NCI-H1417 (cell line): ENCODE data around the gene SLC25A24.
"Not testable (repeated sequence)": the region's sequence is repeated elsewhere in the genome, so short reads cannot be mapped to it uniquely, and the experiment has no call there.

Experiments used
- DNase-seq, 3 experiments: peaks; one replicate each; lab custom pipeline; 2025; lab: John Stamatoyannopoulos, UW

SLC25A24 gene

DNA sequence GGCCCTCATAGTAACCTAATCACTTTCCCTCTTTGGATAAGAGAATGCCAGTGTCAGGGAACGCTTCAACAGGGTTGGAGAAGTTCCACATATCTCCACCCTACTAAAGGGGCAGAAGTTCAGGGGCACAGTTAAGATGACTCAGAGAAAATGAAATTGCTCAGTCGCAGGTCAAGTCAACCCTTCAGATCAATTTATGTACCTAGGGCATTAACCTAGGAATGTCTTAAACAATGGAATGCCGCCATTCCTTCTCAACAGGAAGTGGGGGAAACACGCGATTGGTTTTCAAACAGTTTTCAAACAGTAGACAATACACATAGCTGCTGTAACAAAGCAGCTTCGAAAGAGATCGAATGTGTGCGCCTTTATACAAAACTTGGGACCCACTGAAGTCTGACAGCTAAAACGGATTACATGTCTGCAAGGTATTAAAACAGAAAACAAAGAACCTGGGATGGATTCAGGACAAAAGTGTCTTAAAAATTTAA, 897 bp downstream of the SLC25A24 start:
- DNase-seq: peak in 1 of 3 experiments; percentile 64

DNA sequence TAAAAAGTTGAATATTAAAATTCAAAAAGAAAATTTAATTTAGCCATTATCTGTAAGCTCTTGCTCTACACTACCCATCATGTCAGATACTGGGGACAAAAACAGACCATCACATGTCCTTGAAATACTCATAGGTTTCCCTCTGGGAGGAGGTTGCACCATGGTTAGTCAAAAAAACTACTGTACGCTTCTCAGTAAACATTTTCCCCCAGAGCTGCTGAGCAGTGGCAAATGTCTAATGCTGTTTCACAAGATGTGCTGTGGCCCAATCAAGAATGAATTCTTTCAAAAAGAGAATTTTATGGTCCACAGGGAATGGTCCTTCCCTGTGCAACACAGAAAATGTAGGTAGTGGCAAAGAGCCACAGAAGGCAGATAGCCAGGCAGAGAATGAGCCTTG, 6.1 kb downstream of the SLC25A24 start:
- no peak for DNase-seq

DNA sequence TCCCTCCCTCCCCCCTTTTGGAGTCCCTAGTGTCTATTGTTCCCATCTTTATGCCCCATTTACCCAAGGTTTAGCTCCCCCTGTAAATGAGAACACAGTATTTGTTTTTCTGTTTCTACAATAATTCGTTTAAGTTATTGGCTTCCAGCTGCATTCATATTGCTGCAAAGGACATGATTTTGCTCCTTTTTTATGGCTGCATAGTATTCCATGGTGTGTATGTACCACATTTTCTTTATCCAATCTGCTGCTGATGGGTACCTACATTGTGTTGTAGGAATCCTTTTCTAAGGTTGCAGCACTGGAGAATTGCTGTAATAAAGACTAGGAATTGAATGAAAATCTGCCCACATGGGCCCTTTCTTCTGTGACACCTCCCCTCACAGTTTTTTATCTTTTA, 6.8 kb downstream of the SLC25A24 start:
- no peak for DNase-seq

DNA sequence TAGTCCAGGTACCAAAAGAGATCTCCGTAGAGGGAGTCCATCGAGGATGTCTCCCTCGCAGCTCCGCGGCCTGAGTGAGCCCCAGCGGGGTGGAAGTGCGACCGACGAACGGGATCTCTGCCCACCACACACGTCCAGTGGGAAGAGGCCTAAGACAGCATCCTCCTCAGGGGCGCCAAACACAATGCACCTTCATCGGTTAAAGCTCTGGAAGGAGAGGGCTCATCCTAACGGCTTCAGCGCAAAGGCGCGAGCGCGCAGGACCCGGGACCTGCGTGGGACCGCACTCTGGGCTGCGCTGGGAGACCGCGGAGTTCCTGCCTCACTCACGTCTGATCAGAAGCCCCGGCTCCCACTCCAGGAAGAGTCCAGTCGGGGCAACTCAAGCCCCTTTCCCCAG, 7.6 kb downstream of the SLC25A24 start:
- no peak for DNase-seq

DNA sequence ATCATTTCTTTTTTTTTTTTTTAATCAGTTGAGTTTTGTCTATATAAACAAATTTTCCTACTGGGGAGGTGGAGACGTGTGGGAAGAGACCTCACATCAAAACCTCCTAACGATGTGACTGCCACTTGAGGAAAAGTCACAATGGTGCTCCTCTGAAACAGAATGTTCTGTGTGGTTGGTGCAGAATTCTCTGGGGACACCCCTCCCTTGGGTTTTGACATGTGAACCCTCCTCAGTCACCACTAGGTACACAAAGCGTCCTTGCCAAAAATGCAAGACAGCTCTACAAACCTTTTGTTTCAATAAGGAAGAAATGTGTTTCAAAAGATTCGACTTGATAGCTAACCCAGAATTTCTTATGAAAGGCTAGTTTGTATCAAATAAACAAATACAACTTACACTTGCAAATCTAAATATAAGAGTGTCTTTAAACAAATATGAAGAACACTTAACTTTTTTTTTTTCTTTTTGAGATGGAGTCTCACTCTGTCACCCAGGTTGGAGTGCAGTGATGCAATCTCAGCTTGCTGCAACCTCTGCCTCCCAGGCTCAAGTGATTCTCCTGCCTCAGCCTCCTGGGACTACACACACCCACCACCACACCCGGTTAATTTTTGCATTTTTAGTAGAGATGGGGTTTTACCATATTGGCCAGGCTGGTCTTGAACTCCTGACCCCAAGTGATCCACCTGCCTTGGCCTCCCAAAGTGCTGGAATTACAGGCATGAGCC, 9.3 kb downstream of the SLC25A24 start:
- DNase-seq: peak in 2 of 3 experiments; percentile 8 to 52

DNA sequence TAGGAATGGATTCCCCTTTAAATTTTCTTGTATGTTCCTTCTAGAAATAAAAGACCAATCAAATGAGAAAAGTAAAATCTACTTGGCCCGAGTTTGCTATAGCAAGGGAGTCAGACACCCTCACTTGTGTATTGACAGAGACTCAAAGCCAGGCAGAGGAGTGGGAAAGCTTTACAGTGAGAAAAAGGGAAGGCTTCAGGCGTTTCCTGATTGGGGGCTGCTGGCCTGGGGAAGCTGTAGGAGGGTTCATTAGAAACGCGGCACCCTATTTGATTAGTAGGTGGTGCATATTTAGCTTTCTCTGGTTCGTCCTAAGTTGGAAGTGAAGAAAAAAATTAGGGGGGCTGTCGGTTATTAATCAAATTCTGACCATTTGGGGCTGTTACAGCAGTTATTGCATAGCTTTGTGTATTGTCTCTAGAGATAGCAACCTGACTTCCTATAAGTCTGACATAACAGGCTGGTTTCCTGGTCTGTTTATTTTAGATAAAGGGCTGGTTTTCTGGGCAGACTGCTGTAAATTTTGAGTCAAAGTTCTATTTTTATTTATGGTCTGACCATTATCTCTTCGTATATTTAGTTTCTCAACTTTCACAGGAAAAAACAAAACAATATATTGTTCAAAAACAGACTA, 10.0 kb downstream of the SLC25A24 start:
- no peak for DNase-seq

DNA sequence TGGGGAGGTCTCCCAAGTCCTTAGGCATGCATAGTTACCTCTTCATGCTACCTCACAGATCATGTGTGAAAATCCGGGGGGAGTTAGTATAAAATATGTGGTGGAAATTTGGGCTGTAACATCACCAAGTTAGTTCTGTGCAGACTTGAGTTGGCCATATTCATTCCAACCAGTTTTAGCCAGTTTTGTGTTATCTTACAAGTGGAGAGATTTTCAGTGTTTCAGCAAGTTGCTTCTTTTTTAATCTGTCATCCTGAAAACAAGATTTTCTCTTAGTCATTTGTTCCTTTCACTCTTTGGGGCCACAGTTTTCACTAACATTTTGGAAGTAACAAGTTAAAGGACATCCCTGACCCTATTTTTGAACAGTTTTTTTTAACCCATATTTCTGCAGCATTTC, 11.3 kb downstream of the SLC25A24 start:
- no peak for DNase-seq

DNA sequence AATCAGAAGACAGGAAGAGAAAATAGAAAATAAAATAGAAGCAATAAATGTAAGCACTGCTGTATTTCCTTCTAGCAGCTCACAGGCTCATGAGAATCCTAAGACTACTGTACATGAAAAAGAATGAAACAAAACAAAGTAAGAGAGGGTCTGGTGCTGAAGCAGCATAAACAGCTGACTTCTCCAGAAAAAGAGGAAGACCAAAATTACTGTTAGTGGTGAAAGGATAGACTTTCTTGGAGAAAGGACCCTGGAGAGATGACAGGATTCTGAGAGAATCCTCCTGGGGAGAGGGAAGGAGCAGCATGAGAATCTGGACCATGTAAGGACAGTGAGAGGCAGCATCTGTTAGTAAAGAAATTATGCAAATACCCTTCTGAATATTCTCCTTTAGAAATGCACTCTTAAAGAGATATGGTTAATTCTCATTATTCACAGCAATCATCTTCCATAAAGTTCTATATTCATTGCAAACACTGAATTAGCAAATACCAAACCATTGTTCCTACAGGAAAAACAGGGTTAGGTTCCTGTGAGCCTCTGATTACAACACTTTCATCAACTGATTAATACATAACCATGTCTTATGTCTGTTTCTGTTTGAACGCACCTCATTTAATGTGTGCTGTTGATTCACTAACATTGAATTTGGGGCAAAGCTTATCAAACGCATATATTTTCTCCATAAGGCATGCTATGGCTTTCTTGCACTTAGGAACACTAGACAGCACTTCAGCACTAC, 17.0 kb downstream of the SLC25A24 start:
- no peak for DNase-seq

DNA sequence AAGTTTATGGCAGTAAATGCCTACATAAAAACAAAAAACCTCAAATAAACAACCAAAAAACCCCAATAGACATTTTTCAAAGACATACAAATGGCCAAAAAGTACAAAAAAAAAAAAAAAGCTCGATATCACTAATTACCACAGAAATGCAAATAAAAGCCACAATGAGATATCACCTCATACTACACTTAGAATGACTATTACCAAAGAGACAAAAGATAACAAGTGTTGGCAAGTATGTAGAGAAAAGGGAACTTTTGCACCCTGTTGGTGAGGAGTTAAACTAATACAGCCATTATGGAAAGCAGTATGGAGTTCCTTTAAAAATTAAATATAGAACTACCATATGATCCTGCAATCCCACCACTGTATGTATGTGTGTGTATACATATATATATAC, 21.1 kb downstream of the SLC25A24 start:
- DNase-seq: no peak

DNA sequence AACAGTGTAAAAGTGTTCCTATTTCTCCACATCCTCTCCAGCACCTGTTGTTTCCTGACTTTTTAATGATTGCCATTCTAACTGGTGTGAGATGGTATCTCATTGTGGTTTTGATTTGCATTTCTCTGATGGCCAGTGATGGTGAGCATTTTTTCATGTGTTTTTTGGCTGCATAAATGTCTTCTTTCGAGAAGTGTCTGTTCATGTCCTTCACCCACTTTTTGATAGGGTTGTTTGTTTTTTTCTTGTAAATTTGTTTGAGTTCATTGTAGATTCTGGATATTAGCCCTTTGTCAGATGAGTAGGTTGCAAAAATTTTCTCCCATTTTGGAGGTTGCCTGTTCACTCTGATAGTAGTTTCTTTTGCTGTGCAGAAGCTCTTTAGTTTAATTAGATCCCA, 37.7 kb downstream of the SLC25A24 start:
- not testable (repeated sequence) for DNase-seq

DNA sequence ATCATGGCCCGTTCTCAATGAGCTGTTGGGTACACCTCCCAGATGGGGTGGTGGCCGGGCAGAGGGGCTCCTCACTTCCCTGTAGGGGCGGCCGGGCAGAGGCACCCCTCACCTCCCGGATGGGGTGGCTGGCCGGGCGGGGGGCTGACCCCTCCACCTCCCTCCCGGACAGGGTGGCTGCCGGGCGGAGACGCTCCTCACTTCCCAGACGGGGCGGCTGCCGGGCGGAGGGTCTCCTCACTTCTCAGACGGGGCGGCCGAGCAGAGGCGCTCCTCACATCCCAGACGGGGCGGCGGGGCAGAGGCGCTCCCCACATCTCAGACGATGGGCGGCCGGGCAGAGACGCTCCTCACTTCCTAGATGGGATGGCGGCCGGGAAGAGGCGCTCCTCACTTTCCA, 40.2 kb downstream of the SLC25A24 start:
- not testable (repeated sequence) for DNase-seq

DNA sequence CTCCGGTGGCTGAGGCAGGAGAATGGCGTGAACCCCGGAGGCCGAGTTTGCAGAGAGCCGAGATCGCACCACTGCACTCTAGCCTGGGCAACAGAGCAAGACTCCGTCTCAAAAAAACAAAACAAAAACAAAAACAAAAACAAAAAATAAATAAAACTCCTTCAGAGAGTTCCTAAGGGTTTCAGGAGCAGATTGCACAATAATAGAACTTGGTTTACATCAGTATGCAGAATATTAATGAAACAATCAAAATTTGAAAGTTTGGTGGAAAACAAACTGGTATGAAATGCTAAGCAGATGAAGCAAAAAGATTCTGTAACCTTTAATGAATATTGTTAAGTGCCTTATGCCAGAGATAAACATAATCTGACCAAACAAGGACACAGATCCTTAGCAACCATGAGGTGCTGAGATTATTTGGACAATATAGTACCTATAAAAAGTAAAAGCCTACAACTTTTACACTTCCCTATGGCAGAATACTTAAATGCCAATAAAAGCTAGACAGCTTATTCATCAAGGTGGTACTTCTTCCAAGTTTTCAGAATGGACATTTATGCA, 41.2 kb downstream of the SLC25A24 start:
- DNase-seq: no peak

DNA sequence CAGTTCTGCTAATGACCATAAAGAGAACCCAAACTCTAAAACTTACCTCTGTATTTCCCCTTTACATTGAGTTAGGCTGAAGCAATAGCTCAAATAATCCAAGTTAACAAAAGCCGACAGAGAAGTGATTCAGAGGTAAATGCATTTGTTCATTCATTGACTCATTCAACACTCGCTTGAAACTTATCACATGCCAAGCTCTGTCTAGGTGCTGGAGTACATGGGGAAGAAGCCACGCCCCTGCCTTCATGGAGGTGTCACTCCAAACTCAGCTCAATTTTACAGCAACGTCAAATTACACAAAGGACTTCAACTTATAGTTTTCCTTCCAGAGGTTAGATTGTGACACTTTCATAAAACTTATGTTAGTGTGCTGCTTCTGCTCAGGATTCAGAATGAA, 45.8 kb downstream of the SLC25A24 start:
- DNase-seq: no peak

DNA sequence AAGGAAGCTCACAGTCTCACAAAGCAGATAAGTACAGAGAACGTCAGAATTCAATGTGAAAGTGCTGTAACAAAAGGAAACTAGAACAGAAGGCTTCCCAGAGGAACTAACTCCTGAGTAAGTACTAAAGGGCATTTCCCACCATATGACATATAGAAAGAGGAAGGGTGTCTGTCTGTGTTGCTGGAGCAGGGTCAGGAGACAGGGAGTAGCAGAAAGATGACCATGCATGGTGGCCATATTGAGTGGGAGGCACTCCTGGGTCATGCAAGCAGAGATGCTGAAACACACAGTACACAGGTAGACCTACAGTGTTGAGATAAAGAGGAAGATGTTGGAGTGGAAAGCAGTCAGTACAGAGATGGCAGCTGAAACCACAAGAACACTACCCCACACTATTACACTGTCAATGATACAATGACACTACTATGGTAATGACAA, 47.3 kb downstream of the SLC25A24 start:
- DNase-seq: no peak

DNA sequence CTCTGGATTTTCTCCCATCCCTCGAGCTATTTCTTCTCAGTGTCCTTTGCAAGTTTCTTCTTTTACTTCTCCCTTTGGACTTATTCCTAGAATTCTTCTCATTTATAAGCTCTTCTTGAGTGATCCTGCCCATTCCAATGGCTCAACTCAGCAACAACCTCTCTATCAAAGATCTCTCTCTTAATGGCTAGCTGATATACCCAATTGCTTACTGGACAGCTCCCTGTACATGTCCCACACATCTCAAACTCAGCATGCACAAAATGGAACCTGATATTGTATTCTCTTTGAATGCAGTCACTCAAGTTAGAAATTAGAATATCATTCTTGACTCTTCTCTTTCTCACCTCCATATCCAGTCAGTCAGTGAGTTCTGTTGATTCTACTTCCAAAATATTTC, 48.6 kb downstream of the SLC25A24 start:
- DNase-seq: no peak

DNA sequence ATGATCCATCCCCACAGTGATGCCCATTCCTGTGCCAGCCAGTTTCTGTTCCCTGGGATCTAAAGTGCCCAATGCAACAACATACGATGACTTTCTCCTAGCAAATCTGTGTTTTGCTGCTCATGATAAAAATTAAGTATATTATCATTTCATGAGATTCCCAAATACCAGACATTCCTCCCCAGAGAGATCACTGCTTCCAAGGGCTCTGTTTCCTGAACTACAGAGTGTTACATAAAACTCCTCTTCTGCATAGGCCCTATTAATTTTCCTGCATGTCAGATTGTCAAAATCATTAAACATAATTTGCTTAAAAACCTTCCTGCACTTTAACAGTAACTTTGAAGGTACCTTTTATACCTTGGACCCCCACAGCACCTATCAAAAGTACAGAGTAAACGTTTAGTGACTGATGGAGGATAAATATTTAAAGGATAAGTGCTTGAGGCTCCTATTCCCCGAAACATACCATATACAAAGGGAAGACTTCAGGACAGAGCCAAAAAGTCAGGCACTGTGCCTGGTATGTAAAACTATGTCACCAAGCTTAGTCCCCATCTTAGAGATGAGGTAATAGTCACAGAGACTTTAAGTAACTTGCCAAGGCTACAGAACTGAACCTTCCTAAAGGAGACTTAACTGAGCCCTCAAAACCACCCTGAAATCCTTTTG, 50.2 kb downstream of the SLC25A24 start:
- DNase-seq: no peak

DNA sequence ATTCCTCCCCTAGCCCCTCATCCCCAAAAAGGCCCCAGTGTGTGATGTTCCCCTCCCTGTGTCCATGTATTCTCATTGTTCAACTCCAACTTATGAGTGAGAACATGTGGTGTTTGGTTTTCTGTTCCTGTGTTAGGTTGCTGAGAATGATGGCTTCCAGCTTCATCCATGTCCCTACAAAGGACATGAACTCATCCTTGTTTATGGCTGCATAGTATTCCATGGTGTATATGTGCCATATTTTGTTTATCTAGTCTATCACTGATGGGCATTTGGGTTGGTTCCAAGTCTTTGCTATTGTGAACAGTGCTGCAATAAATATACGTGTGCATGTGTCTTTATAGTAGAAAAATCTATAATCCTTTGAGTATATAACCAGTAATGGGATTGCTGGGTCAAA, 55.6 kb downstream of the SLC25A24 start:
- not testable (repeated sequence) for DNase-seq

DNA sequence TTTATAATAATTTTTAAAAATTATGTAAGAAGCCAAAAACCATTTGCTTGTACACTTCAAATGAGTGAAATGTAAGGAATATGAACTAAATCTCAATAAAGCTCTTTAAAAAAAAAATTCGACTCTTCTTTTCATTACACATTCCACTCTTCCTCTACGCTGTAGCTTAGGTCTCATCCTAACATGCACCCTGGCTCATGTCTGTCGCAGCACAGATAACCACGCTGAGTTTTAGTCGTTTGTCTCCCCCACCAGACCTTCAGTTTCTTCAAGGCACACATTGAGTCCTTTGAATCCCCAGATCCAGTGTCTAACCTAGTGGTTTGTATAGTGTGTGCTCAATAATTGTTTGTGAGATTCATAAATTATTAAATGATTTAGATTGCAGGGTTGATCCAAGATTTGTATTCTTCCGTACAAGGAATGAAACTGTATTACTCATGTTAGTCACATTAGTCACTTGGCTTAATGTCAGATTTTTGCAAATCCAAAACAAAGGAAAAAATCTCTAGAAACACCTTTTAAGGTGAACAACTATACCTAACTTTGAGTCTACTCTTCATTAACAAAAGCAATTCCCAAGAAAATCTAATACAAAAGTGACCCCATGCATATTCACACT, 57.3 kb downstream of the SLC25A24 start:
- no peak for DNase-seq

DNA sequence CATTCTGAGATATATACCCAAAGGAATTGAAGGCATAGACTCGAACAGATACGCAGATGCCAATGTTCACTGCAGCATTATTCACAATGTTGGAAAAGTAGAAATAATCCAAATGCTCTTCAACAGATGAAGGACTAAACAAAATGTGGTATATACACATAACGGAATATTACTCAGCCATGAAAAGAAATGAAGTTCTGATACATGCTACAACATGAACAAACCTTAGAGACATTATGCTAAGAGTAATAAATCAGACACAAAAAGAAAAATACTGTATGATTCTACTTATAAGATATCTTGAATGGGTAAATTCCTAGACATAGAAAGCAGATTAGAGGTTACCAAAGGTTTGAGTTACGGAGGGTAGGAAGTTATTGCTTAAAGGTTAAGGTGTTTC, 57.9 kb downstream of the SLC25A24 start:
- no peak for DNase-seq

DNA sequence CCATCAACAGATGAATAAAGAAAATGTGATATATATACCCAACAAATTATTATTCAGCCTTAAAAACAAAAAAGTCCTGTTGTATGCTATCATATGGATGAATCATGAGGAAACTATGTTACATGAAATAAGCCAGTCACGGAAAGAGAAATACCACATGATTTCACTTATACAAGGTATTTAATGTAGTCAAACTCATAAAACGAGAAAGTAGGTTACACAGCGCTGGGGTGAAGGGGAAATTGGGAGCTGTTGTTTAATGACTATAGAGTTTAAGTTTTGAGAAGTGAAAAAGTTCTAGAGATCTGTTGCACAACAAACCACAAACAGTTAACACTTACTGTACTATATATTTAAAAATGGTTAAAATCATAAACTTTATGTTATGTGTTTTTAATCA, 58.5 kb downstream of the SLC25A24 start:
- no peak for DNase-seq

DNA sequence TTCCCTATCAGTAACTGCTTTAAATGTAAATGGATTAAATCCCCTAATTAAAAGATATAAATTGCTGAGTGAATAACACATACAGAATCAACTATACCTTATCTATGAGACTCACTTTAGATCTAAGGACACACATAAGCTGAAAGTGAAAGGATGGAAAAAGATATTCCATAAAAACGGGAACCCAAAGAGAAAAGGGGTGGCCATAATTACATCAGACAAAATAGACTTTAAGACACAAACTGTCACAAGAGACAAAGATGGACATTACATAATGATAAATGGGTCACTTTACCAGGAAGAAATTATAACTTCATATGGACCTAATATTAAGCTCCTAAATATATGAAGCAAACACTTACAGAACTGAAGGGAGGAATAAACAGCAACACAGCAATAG, 59.2 kb downstream of the SLC25A24 start:
- no peak for DNase-seq

DNA sequence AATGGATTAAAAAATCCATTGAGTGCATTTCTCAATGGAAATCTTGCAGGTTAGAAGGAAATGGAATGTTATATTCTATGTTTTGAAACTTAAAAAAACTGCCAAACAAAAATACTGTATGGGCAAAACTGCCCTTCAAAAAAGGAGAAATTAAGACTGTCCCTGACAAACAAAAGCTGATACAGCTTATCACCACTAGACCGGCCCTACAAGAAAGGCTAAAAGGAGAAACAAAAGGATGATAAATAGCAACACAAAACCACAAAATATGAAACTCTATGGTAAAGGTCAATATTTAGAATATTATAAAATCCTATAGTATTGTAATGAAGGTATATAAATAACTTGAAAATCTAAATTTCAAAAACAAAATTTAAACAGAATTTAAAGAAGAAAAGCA, 60.0 kb downstream of the SLC25A24 start:
- no peak for DNase-seq
